Activated gamma-delta T cell (primary cell): ENCODE measurements around the gene CWH43.
"Not testable (repeated sequence)": the region's sequence is repeated elsewhere in the genome, so short reads cannot be mapped to it uniquely, and the experiment has no call there.

Experiments
- DNase-seq: peaks from one replicate; lab custom pipeline; 2025; lab: John Stamatoyannopoulos, UW

CWH43 gene

DNA sequence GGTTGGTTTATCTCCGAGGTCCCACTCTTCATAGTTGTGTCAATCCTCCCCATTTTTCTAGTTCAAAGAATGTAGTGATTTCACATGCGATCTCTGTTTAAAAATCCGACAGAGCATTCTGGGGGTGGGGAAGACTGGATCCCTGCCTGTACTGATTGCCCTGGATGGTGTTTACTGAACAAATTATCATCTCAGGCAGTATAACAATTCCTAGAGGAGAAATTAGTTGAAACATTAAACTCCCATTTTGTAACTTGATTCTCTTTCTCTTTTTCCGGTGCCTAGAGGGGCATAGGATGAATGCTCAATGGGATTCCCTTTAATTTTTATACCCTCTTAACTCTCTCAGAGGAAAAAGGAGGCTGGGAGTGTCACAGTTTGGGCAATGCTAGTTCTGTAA is 10.0 kb upstream of the CWH43 start:
- no peak for DNase-seq

- DNase-seq = no peak
Observed at GRCh38 chr4:48979914-48980579, 6.0 kb upstream of the CWH43 start.

DNA sequence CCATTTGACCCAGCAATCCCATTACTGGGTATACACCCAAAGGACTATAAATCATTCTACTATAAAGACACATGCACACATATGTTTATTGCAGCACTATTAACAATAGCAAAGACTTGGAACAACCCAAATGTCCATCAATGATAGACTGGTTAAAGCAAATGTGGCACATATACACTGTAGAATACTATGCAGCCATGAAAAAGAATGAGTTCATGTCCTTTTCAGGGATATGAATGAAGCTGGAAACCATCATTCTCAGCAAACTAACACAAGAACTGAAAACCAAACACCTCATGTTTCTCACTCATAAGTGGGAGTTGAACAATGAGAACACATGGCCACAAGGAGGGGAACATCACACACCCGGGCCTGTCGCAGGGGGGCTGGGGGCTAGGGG is 2.1 kb upstream of the CWH43 start:
- not testable (repeated sequence) for DNase-seq

- peak; percentile 7 for DNase-seq
Observed at GRCh38 chr4:48985602-48985975, 486 bp upstream of the CWH43 start.

DNA sequence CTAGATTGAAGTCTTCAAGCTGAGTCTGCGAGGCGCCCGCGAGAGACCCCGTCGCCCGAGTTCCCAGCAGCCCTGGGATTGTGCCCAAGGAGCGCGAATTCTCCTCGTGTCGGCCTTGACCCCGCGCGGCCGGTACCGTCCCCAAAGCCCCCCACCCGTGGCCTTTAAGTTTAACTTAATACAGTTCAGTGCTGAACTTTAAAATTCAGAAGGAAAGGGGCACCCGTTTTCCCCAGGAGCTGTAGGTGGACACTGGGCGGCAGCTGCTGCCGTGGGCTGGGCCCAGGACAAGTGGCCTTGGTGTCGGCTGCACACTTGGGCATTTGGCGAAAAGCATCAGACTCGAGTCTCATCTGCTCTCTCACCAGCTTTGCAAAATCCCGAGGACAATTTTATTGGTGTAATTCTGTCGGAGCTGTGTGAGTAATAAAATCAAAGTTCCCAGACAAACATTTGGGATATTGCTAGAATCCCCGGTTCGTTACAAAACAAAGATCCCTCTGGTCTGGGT is 634 bp downstream of the CWH43 start:
- peak; percentile 4 for DNase-seq

DNA sequence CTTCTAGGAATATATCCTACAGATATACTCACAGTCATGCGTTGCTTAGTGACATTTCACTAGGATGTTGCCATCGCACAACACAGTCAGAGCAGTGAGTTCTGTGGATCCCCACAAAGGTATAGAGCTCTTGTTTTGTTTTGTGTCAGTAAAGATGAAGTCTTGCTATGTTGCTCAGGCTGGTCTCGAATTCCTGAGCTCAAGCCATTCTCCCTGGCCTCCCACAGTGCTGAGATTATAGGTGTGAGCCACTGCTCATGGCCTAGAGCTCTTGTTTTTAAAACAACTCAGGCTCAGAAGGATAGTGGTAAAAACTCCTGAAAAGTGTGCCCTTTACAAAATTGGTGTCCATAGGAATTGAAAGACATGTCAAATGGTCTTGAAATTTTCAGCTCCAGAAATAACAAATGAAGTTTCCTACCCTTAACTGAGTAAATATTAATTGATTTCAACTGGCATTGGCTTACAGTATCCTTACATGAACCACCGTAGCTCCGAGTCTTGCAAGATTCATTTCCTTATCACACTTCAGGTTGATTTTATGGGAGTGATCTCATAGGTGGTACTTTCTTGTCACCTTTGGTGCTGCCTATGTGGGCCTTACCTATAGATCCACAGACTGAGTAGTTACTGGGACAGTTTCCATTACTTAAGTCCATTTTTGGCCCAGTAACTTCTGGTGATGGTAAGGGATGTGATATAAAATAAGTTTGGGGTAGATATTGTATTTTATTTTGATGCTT is 3.6 kb downstream of the CWH43 start:
- DNase-seq = no peak

GRCh38 chr4:48991357-48991756 is 5.3 kb downstream of the CWH43 start:
- no peak for DNase-seq

DNA sequence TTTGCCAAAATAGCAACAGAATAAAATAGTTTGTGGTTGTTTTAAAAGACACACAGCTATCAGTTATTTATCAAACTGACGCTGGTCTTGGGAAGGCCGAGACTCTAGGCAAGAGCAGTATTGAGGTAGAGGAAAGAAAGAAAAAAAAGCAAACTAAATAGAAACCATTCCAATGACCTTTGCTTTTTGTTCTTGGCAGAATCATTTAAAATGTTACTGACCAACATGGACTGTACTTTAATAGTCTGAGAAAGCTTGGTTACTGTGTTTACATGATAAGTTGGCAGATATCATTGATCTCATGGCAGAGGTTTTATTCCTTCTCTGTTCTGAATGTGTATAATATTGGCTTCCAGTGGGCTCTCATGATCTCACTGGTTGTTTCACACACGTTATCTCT is 11.9 kb downstream of the CWH43 start:
- no peak for DNase-seq

DNA sequence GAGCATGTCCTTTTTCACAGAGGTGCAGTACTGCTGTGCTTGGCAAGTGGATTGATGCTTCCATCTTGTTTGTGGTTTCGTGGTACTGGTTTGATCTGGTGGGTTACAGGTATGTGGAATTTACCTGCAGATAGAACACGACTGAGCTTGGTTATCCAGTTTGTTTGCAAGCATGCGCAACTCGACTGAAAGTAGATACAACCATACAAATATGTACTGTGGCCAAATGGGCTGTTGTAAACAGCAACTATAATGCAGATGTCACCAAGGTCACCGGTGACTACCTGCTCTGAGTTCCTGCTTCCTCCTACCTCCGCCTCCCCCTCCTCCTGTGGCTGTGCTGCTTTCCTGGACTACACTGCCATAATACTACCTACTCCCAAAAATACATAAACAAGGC is 12.4 kb downstream of the CWH43 start:
- DNase-seq = no peak

DNA sequence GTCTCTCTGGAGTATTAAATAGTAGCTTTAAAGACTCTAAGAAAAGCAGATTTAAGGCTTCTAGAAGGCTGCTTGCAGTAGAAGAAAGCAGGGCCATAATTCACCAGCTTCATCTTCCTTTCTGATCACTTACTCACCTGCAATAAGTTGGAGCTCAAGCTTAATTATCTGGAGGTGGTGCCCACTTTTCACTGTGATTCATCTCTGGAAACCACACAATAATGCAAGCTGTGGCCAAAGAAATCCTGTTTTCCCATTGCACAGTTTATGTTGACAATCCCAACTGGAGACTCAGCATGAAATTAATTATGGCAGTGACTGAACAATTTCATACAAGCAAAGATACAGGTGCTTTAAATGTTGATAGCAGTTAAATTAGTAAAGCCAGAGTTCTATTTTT is 14.7 kb downstream of the CWH43 start:
- no peak for DNase-seq

DNA sequence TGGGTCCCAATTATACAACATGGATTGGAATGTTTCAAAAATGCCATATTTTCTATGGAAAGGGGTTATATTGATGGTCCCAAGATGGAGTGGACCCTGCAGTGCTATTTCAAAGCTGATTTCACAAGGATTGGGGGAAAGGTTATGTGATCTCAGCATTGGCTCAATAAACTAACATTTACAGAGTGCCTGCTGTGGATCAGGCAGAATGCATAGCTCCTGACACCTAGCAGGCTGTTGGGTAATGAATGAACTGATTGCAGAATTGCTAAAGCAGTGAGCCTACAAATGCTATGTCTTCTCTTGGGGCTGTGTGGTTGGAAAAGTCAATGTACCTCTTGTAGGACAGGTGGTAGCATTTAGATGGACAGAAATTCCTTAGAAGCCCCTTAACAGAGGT is 16.9 kb downstream of the CWH43 start:
- DNase-seq = no peak

- no peak for DNase-seq
Observed at GRCh38 chr4:49018718-49019295, 32.7 kb downstream of the CWH43 start.

GRCh38 chr4:49032440-49033161 is 46.5 kb downstream of the CWH43 start:
- no peak for DNase-seq

- no peak for DNase-seq
Observed at GRCh38 chr4:49036528-49036927, 50.5 kb downstream of the CWH43 start.

GRCh38 chr4:49044270-49044669 is 58.2 kb downstream of the CWH43 start:
- DNase-seq = no peak

GRCh38 chr4:49058306-49058705 is 72.2 kb downstream of the CWH43 start:
- no peak for DNase-seq

GRCh38 chr4:49063670-49064069 is 77.6 kb downstream of the CWH43 start:
- no peak for DNase-seq

DNA sequence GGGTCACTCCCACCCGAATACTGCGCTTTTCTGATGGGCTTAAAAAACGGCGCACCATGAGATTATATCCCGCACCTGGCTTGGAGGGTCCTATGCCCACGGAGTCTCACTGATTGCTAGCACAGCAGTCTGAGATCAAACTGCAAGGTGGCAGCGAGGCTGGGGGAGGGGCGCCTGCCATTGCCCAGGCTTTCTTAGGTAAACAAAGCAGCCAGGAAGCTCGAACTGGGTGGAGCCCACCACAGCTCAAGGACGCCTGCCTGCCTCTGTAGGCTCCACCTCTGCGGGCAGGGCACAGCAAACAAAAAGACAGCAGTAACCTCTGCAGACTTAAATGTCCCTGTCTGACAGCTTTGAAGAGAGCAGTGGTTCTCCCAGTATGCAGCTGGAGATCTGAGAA is 86.1 kb downstream of the CWH43 start:
- DNase-seq = not testable (repeated sequence)

DNA sequence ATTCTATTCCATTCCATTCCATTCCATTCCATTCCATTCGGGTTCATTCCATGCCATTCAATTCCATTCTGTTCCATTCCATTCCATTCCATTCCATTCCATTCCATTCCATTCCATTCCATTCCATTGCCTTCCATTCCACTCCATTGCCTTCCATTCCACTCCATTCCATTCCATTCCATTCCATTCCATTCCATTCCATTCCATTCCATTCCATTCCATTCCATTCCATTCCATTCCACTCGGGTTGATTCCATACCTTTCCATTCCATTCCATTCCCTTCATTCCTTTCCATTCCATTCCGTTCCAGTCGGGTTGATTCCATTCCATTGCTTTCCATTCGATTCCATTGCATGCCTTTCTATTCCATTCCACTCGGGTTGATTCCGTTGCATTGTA is 105.8 kb downstream of the CWH43 start:
- not testable (repeated sequence) for DNase-seq

GRCh38 chr4:49092608-49093135 is 106.6 kb downstream of the CWH43 start:
- DNase-seq = not testable (repeated sequence)

DNA sequence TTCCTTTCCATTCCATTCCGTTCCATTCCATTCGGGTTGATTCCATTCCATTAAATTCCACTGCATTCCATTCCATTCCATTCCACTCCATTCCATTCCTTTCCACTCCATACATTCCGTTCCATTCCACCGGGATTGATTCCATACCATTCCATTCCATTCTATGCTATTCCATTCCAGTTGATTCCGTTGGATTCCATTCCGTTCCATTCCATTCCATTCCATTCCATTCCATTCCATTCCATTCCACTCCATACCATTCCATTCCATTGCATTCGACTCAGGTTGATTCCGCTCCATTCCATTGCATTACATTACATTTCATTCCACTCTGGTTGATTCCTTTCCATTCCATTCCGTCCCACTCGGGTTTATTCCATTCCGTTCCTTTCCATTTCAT is 110.1 kb downstream of the CWH43 start:
- not testable (repeated sequence) for DNase-seq

- not testable (repeated sequence) for DNase-seq
Observed at GRCh38 chr4:49096627-49097026, 110.6 kb downstream of the CWH43 start.
